AML-193 (cell line): Measurements from ENCODE around the gene SH3PXD2A.

Experiments used
- DNase-seq, 2 experiments: peaks; one replicate each; lab custom pipeline; 2025; lab: John Stamatoyannopoulos, UW

The SH3PXD2A gene

GRCh38 chr10:103559776-103560175, 295.6 kb downstream of the SH3PXD2A start:
- no peak for DNase-seq

- DNase-seq: no peak
These were observed 296.5 kb downstream of the SH3PXD2A start for GRCh38 chr10:103558911-103559310.

GRCh38 chr10:103557455-103557854, 297.9 kb downstream of the SH3PXD2A start:
- no peak for DNase-seq

GRCh38 chr10:103556383-103557007, 298.9 kb downstream of the SH3PXD2A start:
- no peak for DNase-seq

- no peak for DNase-seq
These were observed 299.7 kb downstream of the SH3PXD2A start for GRCh38 chr10:103555712-103556111.

GRCh38 chr10:103555325-103555649, 300.1 kb downstream of the SH3PXD2A start:
- DNase-seq: no peak

- no peak for DNase-seq
These were observed 300.7 kb downstream of the SH3PXD2A start for GRCh38 chr10:103554488-103555324.

GRCh38 chr10:103553743-103554487, 301.5 kb downstream of the SH3PXD2A start:
- no peak for DNase-seq

GRCh38 chr10:103552856-103553742, 302.3 kb downstream of the SH3PXD2A start:
- no peak for DNase-seq

- peak; percentile 64 to 72 for DNase-seq
These were observed 303.5 kb downstream of the SH3PXD2A start for GRCh38 chr10:103551619-103552602.

- no peak for DNase-seq
These were observed 305.1 kb downstream of the SH3PXD2A start for GRCh38 chr10:103550229-103550628.

GRCh38 chr10:103549349-103549685, 306.1 kb downstream of the SH3PXD2A start:
- no peak for DNase-seq

- DNase-seq: no peak
These were observed 306.6 kb downstream of the SH3PXD2A start for GRCh38 chr10:103548581-103549348.

GRCh38 chr10:103548006-103548405, 307.4 kb downstream of the SH3PXD2A start:
- DNase-seq: no peak

GRCh38 chr10:103547391-103547946, 307.9 kb downstream of the SH3PXD2A start:
- DNase-seq: no peak

- DNase-seq: no peak
These were observed 309.0 kb downstream of the SH3PXD2A start for GRCh38 chr10:103546401-103546800.

- no peak for DNase-seq
These were observed 309.6 kb downstream of the SH3PXD2A start for GRCh38 chr10:103545771-103546281.

GRCh38 chr10:103545366-103545765, 310.0 kb downstream of the SH3PXD2A start:
- DNase-seq: no peak

GRCh38 chr10:103544657-103545310, 310.6 kb downstream of the SH3PXD2A start:
- DNase-seq: no peak
